Measurements from ENCODE around the gene OR4N2. TPM values are rescaled to one million over a fixed set of nuclear protein-coding genes. Genes with fewer than 3 reads are reported as not detected.
"Not testable (repeated sequence)": the region's sequence is repeated elsewhere in the genome, so short reads cannot be mapped to it uniquely, and the experiment has no call there.

The OR4N2 gene, protein sequence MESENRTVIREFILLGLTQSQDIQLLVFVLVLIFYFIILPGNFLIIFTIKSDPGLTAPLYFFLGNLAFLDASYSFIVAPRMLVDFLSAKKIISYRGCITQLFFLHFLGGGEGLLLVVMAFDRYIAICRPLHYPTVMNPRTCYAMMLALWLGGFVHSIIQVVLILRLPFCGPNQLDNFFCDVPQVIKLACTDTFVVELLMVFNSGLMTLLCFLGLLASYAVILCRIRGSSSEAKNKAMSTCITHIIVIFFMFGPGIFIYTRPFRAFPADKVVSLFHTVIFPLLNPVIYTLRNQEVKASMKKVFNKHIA
- not detected for total RNA-seq

DNA sequence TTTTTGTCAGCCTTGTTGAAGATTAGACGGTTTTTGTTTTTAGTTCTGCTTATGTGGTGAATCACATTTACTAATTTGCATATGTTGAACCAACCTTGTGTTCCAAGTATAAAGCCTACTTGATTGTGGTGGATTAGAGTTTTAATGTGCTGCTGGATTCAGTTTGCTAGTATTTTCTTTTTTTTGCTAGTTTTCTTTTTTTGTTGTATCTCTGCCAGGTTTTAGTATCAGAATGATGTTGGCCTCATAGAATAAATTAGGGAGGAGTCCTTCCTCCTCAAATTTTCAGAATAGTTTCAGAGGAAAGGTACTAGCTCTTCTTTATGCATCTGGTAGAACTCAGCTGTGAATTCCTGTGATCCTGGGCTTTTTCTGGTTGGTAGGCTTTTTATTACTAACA lies at the start of gene OR4N2:
Gene OR4N2 (plus strand): TSS at position 301 of the 400 bp plus-strand sequence. CDS start 23,679 bp downstream, outside the sequence.
- H3K27me3 ChIP-seq; H3K36me3 ChIP-seq; intact Hi-C loops (cut with DNase I; ENCODE audit: low total_unique reads); H3K9me3 ChIP-seq; H3K4me3 ChIP-seq; H3K27ac ChIP-seq; DNase-seq; H3K4me1 ChIP-seq: not testable (repeated sequence)

DNA sequence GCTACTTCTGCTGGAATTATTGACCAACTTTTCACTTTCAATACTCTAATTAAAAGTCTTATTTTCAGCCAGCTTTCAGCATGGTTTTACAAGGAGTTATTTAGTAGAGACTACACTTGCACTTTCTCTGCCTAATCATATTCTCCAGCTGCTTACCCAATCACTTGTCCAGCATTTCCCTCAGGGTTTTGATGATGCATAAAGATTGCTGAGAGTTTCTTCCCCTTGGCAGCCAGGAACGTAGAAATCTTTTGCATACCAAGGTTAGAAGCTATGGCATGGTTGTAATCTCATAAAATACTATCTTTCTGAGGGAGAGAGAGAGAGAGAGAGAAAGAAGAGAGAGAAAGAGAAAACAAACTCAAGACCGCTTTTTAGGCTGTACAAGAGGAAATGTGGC lies 49.4 kb upstream of the OR4N2 start:
- no peaks in the 10 kb centered on the region for H3K4me1 ChIP-seq
- TF ChIP-seq POLR2A (IDR thresholded peaks at IDR 0.05), result no peak
- TF ChIP-seq, protein P1, sequence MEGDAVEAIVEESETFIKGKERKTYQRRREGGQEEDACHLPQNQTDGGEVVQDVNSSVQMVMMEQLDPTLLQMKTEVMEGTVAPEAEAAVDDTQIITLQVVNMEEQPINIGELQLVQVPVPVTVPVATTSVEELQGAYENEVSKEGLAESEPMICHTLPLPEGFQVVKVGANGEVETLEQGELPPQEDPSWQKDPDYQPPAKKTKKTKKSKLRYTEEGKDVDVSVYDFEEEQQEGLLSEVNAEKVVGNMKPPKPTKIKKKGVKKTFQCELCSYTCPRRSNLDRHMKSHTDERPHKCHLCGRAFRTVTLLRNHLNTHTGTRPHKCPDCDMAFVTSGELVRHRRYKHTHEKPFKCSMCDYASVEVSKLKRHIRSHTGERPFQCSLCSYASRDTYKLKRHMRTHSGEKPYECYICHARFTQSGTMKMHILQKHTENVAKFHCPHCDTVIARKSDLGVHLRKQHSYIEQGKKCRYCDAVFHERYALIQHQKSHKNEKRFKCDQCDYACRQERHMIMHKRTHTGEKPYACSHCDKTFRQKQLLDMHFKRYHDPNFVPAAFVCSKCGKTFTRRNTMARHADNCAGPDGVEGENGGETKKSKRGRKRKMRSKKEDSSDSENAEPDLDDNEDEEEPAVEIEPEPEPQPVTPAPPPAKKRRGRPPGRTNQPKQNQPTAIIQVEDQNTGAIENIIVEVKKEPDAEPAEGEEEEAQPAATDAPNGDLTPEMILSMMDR (IDR thresholded peaks at IDR 0.05), result no peak
- no peak overlapping the region for H3K4me3 ChIP-seq
- H3K27me3 ChIP-seq, result no peaks in the 10 kb centered on the region
- H3K36me3 ChIP-seq, result no peaks in the 10 kb centered on the region
- intact Hi-C loops (cut with DNase I; ENCODE audit: low total_unique reads), result no loop called here
- DNase-seq, result no peak
- no peak overlapping the region for H3K27ac ChIP-seq
- no peaks in the 10 kb centered on the region for H3K9me3 ChIP-seq

DNA sequence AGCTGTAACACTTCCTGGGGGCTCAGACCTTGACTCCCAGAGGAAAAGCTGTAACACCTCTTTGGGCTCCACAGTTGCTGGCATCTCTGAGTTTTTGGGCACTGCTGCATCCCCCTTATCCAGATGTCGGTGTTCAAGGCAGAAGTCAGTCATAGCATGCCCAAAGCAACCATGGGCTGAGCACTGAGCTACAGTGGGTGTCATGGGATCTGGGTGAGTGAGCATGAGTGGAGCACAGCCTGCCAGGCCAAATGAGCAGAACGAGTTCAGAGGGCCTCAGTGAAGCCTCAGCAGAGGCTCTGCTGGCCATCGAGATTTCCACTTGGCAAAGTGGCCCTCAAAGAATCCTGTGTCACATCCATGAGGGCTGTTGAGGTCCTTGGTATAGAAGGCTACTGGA lies 32.1 kb upstream of the OR4N2 start:
- H3K27ac ChIP-seq; DNase-seq; H3K36me3 ChIP-seq; H3K4me3 ChIP-seq; intact Hi-C loops (cut with DNase I; ENCODE audit: low total_unique reads); H3K9me3 ChIP-seq; H3K4me1 ChIP-seq; H3K27me3 ChIP-seq: not testable (repeated sequence)

DNA sequence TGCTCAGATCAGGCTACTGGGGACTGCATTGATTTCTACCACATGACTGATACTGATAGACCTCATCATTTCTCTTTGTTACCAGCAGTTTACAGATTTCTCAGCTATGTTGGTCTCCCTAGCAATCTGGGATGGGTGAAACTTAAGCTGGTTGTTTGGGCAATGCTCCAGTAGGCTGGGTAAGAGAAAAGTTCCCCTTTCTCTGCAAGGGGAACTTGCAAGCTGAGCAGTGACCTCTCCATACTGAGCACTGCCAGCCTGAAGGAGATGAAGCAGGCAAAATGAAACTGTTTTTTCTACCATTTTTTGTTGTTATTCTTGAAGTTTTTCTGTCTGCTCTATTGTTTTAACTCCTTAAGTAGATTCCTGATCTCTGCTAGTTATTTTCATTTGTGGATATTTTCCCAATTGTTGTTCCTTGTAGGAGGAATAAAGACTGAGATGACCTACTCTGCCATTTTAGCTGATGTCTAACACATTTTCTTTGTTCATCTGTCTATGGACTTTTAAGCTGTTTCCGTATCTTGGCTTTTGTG lies 31.6 kb upstream of the OR4N2 start:
- H3K4me3 ChIP-seq, result no peak overlapping the region
- H3K36me3 ChIP-seq, result no peaks in the 10 kb centered on the region
- no peaks in the 10 kb centered on the region for H3K9me3 ChIP-seq
- DNase-seq, result no peak
- intact Hi-C loops (cut with DNase I; ENCODE audit: low total_unique reads), result no loop called here
- TF ChIP-seq POLR2A (IDR thresholded peaks at IDR 0.05), result no peak
- TF ChIP-seq, protein P1 (IDR thresholded peaks at IDR 0.05), result no peak
- H3K27ac ChIP-seq, result no peak overlapping the region
- no peaks in the 10 kb centered on the region for H3K27me3 ChIP-seq
- no peaks in the 10 kb centered on the region for H3K4me1 ChIP-seq

DNA sequence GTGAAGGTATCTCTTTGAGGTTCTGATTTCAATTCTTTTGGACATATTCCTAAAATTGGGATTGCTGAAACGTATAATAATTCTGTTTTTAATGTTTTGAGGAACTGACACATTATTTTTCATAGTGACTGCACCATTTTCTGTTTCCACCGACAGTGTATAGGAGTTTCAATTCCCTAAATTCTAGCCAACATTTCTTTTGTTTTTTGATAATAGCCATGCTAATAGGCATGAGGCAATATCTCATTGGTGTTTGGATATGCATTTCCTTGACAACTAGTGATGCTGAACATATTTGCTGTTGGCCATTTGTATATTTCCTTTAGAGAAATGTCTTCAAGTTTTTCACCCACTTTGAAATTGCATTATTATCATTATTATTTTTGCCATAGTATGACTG lies 31.1 kb upstream of the OR4N2 start:
- H3K9me3 ChIP-seq; H3K27ac ChIP-seq; intact Hi-C loops (cut with DNase I; ENCODE audit: low total_unique reads); DNase-seq; H3K36me3 ChIP-seq; H3K27me3 ChIP-seq; H3K4me3 ChIP-seq; H3K4me1 ChIP-seq: not testable (repeated sequence)

DNA sequence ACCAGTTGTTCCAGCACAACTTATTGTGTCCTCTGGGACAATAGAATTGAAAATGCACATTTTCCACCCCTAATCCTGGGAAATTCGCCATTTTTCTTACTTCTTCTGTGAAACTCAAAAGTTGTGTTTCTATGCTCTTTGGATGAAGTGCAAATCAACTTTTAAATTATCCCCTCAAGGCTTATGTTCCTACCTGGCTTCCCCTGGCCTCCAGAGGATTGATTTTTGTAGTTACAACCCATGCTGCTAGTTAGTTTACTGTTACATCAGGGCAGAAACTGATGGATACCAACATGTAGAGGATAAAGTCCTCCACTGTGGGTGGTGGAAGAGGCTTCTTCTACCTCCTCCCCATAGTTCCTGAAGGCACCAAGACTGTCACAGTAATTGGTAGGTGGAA lies 30.4 kb upstream of the OR4N2 start, which contains the start of gene OR4M1:
Gene OR4M1 (plus strand): TSS at position 301 of the 400 bp plus-strand sequence. CDS start 6,819 bp downstream, outside the sequence.
- H3K27ac ChIP-seq; H3K9me3 ChIP-seq; intact Hi-C loops (cut with DNase I; ENCODE audit: low total_unique reads); H3K27me3 ChIP-seq; DNase-seq; H3K4me1 ChIP-seq; H3K4me3 ChIP-seq; H3K36me3 ChIP-seq: not testable (repeated sequence)

DNA sequence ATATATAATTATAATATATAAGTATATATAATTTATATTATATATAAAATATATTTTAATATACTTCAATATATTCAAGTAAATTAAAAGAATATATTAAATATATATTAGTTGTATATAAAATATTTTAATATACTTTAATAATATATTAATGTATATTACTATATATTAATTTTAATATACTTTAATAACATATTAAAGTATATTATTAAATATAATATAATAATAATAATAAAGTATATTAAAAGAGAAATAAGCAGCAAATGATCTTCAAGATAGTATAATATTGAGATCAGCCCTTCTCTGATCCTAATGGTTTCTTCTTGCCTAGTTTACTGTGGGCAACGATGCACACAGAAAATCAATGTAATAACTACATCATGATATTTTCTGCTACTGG lies 28.0 kb upstream of the OR4N2 start:
- no peaks in the 10 kb centered on the region for H3K27me3 ChIP-seq
- intact Hi-C loops (cut with DNase I; ENCODE audit: low total_unique reads), result no loop called here

DNA sequence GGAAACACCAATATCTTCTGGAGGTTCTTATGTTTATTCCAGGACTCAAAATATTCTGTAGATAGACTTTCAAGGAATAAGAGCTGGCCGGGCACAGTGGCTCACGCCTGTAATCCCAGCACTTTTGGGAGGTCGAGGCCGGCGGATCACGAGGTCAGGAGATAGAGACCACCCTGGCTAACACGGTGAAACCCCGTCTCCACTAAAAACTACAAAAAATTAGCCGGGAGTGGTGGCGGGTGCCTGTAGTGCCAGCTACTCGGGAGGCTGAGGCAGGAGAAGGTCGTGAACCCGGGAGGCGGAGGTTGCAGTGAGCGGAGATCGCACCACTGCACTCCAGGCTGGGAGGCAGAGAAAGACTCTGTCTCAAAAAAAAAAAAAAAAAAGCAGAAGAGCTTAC lies 17.7 kb upstream of the OR4N2 start:
- intact Hi-C loops (cut with DNase I; ENCODE audit: low total_unique reads); H3K4me1 ChIP-seq; H3K9me3 ChIP-seq; H3K27ac ChIP-seq; DNase-seq; H3K27me3 ChIP-seq; H3K36me3 ChIP-seq; H3K4me3 ChIP-seq: not testable (repeated sequence)

More for the DNA sequence above, 28.0 kb upstream of the OR4N2 start:
- H3K36me3 ChIP-seq, result no peaks in the 10 kb centered on the region
- no peak overlapping the region for H3K4me3 ChIP-seq
- DNase-seq, result no peak
- no peak for TF ChIP-seq POLR2A (IDR thresholded peaks at IDR 0.05)
- TF ChIP-seq, protein P1 (IDR thresholded peaks at IDR 0.05), result no peak
- no peaks in the 10 kb centered on the region for H3K4me1 ChIP-seq
- H3K27ac ChIP-seq, result no peak overlapping the region
- H3K9me3 ChIP-seq, result no peaks in the 10 kb centered on the region

DNA sequence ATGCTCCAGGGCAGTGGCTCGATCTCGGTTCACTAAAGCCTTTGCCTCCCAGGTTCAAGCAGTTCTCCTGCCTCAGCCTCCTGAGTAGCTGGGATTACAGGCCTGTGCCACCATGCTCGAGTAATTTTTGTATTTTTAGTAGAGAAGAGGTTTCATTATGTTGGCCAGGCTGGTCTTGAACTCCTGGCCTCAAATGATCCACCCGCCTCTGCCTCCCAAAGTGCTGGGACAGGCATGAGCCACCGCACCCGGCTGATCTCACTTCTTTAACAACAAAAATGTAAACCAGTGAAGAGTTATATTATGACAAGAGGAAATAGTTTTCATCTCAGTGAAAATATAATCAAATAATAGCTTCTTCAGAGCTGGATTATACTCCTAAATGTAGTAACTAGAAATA lies 16.3 kb upstream of the OR4N2 start:
- intact Hi-C loops (cut with DNase I; ENCODE audit: low total_unique reads); H3K27ac ChIP-seq: not testable (repeated sequence)

DNA sequence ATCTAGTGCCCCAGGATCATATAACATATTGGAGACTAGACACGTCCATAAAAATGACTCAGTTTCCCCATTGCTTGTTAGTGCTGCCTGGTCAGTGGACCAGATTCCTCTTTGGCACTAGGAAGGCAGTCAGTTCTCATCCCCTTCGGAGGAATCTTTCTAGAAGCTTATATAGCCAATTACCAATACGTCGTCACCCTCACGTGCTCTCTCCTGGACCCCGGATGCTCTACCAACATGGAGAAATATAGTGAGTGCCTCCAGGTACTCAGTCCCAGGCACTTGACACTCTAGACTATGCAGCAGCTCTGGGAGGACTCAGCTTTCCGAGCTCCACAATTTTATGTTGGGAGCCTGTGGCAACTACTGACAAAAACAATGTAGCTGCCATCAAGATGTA lies 15.4 kb upstream of the OR4N2 start:
- H3K27ac ChIP-seq; intact Hi-C loops (cut with DNase I; ENCODE audit: low total_unique reads); H3K4me1 ChIP-seq; H3K27me3 ChIP-seq; H3K9me3 ChIP-seq; H3K4me3 ChIP-seq; H3K36me3 ChIP-seq; DNase-seq: not testable (repeated sequence)

More for the DNA sequence above, 16.3 kb upstream of the OR4N2 start:
- H3K36me3 ChIP-seq, H3K4me1 ChIP-seq, H3K4me3 ChIP-seq, H3K9me3 ChIP-seq, DNase-seq, H3K27me3 ChIP-seq: not testable (repeated sequence)
